GM06990 (cell line): ENCODE measurements around the gene ADAM11.
A peak's percentile ranks its signal among the peaks of the same experiment; 100 is the strongest.
"Not testable (repeated sequence)": the region's sequence is repeated elsewhere in the genome, so short reads cannot be mapped to it uniquely, and the experiment has no call there.

ENCODE experiments used
- DNase-seq: peaks from one replicate; pipeline ENCODE4 v3.0.0-alpha.2; 2011; ENCODE audit not compliant: insufficient read length; ENCODE audit errors: extremely low read depth
- H3K27me3 ChIP-seq: replicated peaks from 2 replicates; pipeline ENCODE4 v1.6.0; 2011; ENCODE audit warnings: low read length; ENCODE audit not compliant: control insufficient read depth, insufficient read depth
- H3K36me3 ChIP-seq: 2 replicates; pipeline ENCODE4 v1.5.1; 2011; ENCODE audit warnings: low read length; ENCODE audit not compliant: control insufficient read depth, insufficient read depth
- H3K4me3 ChIP-seq: replicated peaks from 2 replicates; pipeline ENCODE4 v1.5.1; 2011; ENCODE audit warnings: low read depth, mild to moderate bottlenecking, control low read depth, low read length
- TF ChIP-seq, protein P1 (sequence below): IDR thresholded peaks from 2 replicates; pipeline ENCODE4 v1.5.1; 2011; ENCODE audit warnings: low read length, control low read depth, mild to moderate bottlenecking, inconsistent platforms; ENCODE audit not compliant: insufficient read depth, poor library complexity, severe bottlenecking

Gene ADAM11

DNA sequence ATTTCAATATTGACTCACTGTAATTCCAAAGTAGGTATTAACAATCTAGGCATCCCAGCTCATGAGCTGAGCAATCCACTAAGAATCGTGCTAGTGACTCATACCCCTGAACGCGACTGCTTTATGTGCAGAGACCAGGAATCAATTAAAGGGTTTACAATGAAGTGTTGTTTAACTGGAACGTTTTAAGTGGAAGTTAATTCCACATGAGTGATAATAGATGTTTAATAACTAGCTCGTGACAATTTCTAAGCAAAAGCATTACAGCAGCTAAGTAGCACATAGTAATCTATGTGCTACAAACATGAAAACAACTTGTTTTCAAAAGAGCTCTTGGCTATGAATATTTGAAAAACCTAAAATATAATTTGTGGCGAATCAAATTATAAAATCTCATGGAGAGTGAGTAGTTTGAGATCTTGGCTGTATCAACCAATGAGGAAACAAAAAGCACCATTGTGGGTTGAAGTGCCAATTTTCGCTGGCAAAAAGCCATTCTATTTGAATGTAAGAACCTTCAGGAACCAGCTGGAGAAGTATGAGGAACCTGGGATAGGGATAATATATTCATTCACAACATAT lies 61.9 kb downstream of the ADAM11 start:
- DNase-seq = no peak

GRCh38 chr17:44825236-44825635 lies 66.4 kb downstream of the ADAM11 start:
- H3K27me3 ChIP-seq, H3K36me3 ChIP-seq, DNase-seq, H3K4me3 ChIP-seq: not testable (repeated sequence)

More for the DNA sequence above, 61.9 kb downstream of the ADAM11 start:
- H3K27me3 ChIP-seq = no peaks in the 10 kb centered on the region
- TF ChIP-seq, protein P1, sequence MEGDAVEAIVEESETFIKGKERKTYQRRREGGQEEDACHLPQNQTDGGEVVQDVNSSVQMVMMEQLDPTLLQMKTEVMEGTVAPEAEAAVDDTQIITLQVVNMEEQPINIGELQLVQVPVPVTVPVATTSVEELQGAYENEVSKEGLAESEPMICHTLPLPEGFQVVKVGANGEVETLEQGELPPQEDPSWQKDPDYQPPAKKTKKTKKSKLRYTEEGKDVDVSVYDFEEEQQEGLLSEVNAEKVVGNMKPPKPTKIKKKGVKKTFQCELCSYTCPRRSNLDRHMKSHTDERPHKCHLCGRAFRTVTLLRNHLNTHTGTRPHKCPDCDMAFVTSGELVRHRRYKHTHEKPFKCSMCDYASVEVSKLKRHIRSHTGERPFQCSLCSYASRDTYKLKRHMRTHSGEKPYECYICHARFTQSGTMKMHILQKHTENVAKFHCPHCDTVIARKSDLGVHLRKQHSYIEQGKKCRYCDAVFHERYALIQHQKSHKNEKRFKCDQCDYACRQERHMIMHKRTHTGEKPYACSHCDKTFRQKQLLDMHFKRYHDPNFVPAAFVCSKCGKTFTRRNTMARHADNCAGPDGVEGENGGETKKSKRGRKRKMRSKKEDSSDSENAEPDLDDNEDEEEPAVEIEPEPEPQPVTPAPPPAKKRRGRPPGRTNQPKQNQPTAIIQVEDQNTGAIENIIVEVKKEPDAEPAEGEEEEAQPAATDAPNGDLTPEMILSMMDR = no peak
- no peak overlapping the region for H3K4me3 ChIP-seq
- no peaks in the 10 kb centered on the region for H3K36me3 ChIP-seq

- no peak for DNase-seq
- Histone ChIP-seq H3K27me3 (no peaks in the 10 kb centered on the region), H3K36me3 (no peaks in the 10 kb centered on the region), H3K4me3 (no peak overlapping the region)
- TF ChIP-seq, protein P1 = no peak
These were observed 67.5 kb downstream of the ADAM11 start for GRCh38 chr17:44826123-44826790.

- no peaks in the 10 kb centered on the region for H3K27me3 ChIP-seq
- H3K4me3 ChIP-seq = no peak overlapping the region
- DNase-seq = no peak
- TF ChIP-seq, protein P1 = no peak
- H3K36me3 ChIP-seq = no peaks in the 10 kb centered on the region
These were observed 69.1 kb downstream of the ADAM11 start for GRCh38 chr17:44827863-44828262.

GRCh38 chr17:44828919-44829522 lies 70.2 kb downstream of the ADAM11 start:
- DNase-seq = no peak

More at GRCh38 chr17:44828919-44829522, 70.2 kb downstream of the ADAM11 start:
- H3K27me3 ChIP-seq = no peaks in the 10 kb centered on the region
- H3K36me3 ChIP-seq = no peaks in the 10 kb centered on the region
- peak overlapping the region; percentile 61 for H3K4me3 ChIP-seq
- TF ChIP-seq, protein P1 = no peak
